Liver (tissue), 9 donors: Measurements from ENCODE around the gene CCNE1. TPM values are rescaled to one million over a fixed set of nuclear protein-coding genes. Genes with fewer than 3 reads are reported as not detected.
A peak's percentile ranks its signal among the peaks of the same experiment; 100 is the strongest.

ENCODE experiments used
- DNase-seq: peaks from one replicate; pipeline ENCODE4 v3.0.0-alpha.2; 2017; ENCODE audit warnings: low spot score
- H3K27ac ChIP-seq, 2 donors: one replicate each; pipeline ENCODE4 v1.7.0; 2013; ENCODE audit warnings: inconsistent platforms in 2 of 2, low read length in 2 of 2, control low read depth in 1 of 2, low read depth in 1 of 2, mild to moderate bottlenecking in 1 of 2
- H3K27me3 ChIP-seq, 4 donors: one replicate each; pipeline versions ENCODE4 v1.6.1 to v1.7.0; 2013; ENCODE audit warnings: low read length in 3 of 4, inconsistent platforms in 1 of 4, mild to moderate bottlenecking in 1 of 4, moderate library complexity in 1 of 4; ENCODE audit not compliant: control insufficient read depth in 4 of 4, insufficient read depth in 4 of 4
- H3K36me3 ChIP-seq, 4 donors: one replicate each; pipeline versions ENCODE4 v1.6.1 to v1.7.0; 2013; ENCODE audit warnings: low read length in 3 of 4, mild to moderate bottlenecking in 3 of 4, low read depth in 1 of 4, moderate library complexity in 1 of 4; ENCODE audit not compliant: control insufficient read depth in 4 of 4, insufficient read depth in 3 of 4
- H3K4me1 ChIP-seq, 4 donors: one replicate each; pipeline versions ENCODE4 v1.6.1 to v1.7.0; 2013; ENCODE audit warnings: low read length in 3 of 4, mild to moderate bottlenecking in 3 of 4, moderate library complexity in 1 of 4; ENCODE audit not compliant: control insufficient read depth in 4 of 4, insufficient read depth in 4 of 4
- H3K4me3 ChIP-seq, 3 donors: one replicate each; pipeline versions ENCODE4 v1.6.1 to v1.7.0; 2013; ENCODE audit warnings: low read length in 3 of 3, control low read depth in 1 of 3, low read depth in 1 of 3, mild to moderate bottlenecking in 1 of 3
- H3K9ac ChIP-seq, 2 donors: one replicate each; pipeline ENCODE4 v1.7.0; 2013; ENCODE audit warnings: low read length in 2 of 2, mild to moderate bottlenecking in 2 of 2, moderate library complexity in 2 of 2, control low read depth in 1 of 2, low read depth in 1 of 2
- H3K9me3 ChIP-seq, 4 donors: one replicate each; pipeline versions ENCODE4 v1.6.1 to v1.7.0; 2013; ENCODE audit warnings: low read length in 3 of 4; ENCODE audit not compliant: control insufficient read depth in 4 of 4
- EGR1 ChIP-seq, 2 donors: IDR thresholded peaks; 2 replicates each; pipeline ENCODE4 v1.6.1; 2016 to 2018; ENCODE audit warnings: antibody characterized with exemption in 2 of 2, low read depth in 2 of 2
- FOXA2 ChIP-seq: IDR thresholded peaks from 2 replicates; pipeline ENCODE4 v1.6.1; 2016; ENCODE audit warnings: antibody characterized with exemption
- GABPA ChIP-seq, 2 donors: IDR thresholded peaks in 1 of 2; conservative IDR thresholded peaks in 1 of 2; 2 replicates each; pipeline ENCODE4 v1.6.1; 2016; ENCODE audit warnings: antibody characterized with exemption in 2 of 2, mild to moderate bottlenecking in 1 of 2, moderate library complexity in 1 of 2
- HNF4A ChIP-seq, 2 donors: conservative IDR thresholded peaks; 2 replicates each; pipeline ENCODE4 v1.6.1; 2016; ENCODE audit warnings: antibody characterized with exemption in 2 of 2, mild to moderate bottlenecking in 2 of 2
- HNF4G ChIP-seq: IDR thresholded peaks from 2 replicates; pipeline ENCODE4 v1.6.1; 2016; ENCODE audit warnings: antibody characterized with exemption
- JUND ChIP-seq, 2 donors: IDR thresholded peaks; 2 replicates each; pipeline ENCODE4 v1.6.1; 2016; ENCODE audit warnings: antibody characterized with exemption in 2 of 2
- NR2F2 ChIP-seq: IDR thresholded peaks from 2 replicates; pipeline ENCODE4 v1.6.1; 2016; ENCODE audit warnings: antibody characterized with exemption
- RXRA ChIP-seq, 2 donors: IDR thresholded peaks; 2 replicates each; pipeline ENCODE4 v1.6.1; 2017 to 2018; ENCODE audit warnings: antibody characterized with exemption in 2 of 2, mild to moderate bottlenecking in 1 of 2
- SP1 ChIP-seq: IDR thresholded peaks from 2 replicates; pipeline ENCODE4 v1.6.1; 2018; ENCODE audit warnings: antibody characterized with exemption, mild to moderate bottlenecking
- TAF1 ChIP-seq: conservative IDR thresholded peaks from 2 replicates; pipeline ENCODE4 v1.6.1; 2016; ENCODE audit warnings: antibody characterized with exemption, mild to moderate bottlenecking
- YY1 ChIP-seq: IDR thresholded peaks from 2 replicates; pipeline ENCODE4 v1.6.1; 2016; ENCODE audit warnings: antibody characterized with exemption, mild to moderate bottlenecking
- WGBS: extraction: QIAGEN DNeasy Blood & Tissue Kit; methylation state at CpG from one replicate; pipeline ENCODE4 v1.1.7; 2013; 5-methylcytosine and 5-hydroxymethylcytosine counted together
- polyA plus RNA-seq, 2 donors: library from polyadenylated mRNA; stranded (reverse) in 1 of 2; unstranded in 1 of 2; fragments of 200-250 nt in 1 of 2; fragments of >200 nt in 1 of 2; fragmentation: Nextera tagmentation in 1 of 2; extraction: Ambion mirVana in 1 of 2; gene quantifications; one replicate each; pipeline versions ENCODE4 v1.2.1 to v1.2.3, GENCODE V29; 2013 to 2015
- total RNA-seq, 2 donors: library from RNA; depleted of rRNA; stranded (reverse); fragments of >200 nt; gene quantifications; one replicate each; pipeline ENCODE4 v1.2.3, GENCODE V29; 2014
- TF ChIP-seq, protein P1 (sequence below): IDR thresholded peaks from 2 replicates; pipeline ENCODE4 v1.6.1; 2016; ENCODE audit warnings: antibody characterized with exemption
- TF ChIP-seq, protein P2 (sequence below): IDR thresholded peaks from 2 replicates; pipeline ENCODE4 v1.6.1; 2016; ENCODE audit warnings: antibody characterized with exemption
- TF ChIP-seq, protein P3 (sequence below): fragments of 150-350 bp; IDR thresholded peaks from 2 replicates; pipeline ENCODE4 v1.5.1; 2017; ENCODE audit warnings: improper control_type of control experiment, low read depth, low read length; ENCODE audit not compliant: missing input control
- TF ChIP-seq, protein P4 (sequence below): IDR thresholded peaks from 2 replicates; pipeline ENCODE4 v1.6.1; 2016; ENCODE audit warnings: antibody characterized with exemption
- donor health status: healthy.
- donor health status: healthy.
- donor health status: healthy.
- donor health status: healthy.
- donor health status: healthy.

CCNE1 gene
- total and polyA plus RNA-seq, 4 donors = 0.32 to 19.5 (median 0.79) TPM

DNA sequence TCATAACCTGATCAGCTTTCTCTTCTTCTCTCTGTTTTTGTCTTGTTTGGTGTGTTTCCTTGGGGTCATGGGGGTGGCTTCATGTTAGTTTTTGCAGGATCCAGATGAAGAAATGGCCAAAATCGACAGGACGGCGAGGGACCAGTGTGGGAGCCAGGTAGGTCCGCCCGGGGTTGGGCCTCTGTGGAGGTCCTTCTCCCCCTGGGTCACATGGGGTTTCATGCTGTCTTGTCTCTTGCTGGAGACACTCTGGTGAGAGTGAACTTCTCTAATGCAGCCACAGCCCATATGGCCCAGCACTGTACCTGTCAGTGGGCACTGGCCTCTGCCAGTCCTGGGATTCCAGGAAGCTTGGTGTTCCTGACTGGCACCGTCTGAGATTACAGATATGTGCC, 1.1 kb downstream of the CCNE1 start:
- WGBS = 87% methylated on average over 6 of the region's 6 CpGs

DNA sequence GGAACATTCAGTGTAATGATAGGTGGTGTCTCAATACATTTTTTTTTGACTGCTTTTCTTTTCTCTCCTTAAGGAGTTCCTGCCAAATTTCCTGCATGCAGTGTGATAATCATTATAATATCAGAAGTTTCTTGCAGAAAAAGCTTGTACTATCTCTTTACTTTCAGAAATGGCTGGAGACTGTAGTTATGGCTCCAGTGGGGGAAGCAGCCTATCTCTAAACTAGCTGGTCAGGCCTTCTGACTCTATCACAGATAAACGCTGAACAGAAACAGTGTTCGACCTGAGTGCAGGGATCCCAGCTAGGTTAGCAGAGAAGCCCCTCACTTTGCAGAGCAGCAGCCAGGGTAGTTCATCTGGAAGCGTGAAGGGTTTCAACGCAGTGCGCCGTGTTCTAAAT, 1.9 kb downstream of the CCNE1 start:
- H3K27ac ChIP-seq = no peak overlapping the region
- TF ChIP-seq SP1 = no peak
- no peak for TF ChIP-seq JUND (IDR thresholded peaks at IDR 0.05)
- TF ChIP-seq, protein P1, sequence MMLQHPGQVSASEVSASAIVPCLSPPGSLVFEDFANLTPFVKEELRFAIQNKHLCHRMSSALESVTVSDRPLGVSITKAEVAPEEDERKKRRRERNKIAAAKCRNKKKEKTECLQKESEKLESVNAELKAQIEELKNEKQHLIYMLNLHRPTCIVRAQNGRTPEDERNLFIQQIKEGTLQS = no peak
- TF ChIP-seq HNF4G = no peak
- TF ChIP-seq EGR1 (IDR thresholded peaks at IDR 0.05; ENCODE audit: low read depth in 2 of 2) = no peak
- no peak for TF ChIP-seq YY1
- TF ChIP-seq FOXA2 = no peak
- TF ChIP-seq, protein P2, sequence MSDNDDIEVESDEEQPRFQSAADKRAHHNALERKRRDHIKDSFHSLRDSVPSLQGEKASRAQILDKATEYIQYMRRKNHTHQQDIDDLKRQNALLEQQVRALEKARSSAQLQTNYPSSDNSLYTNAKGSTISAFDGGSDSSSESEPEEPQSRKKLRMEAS = no peak
- H3K4me1 ChIP-seq = peaks cover 0 to 12% (median 4%) of the 10 kb centered on the region in 4 donors
- H3K36me3 ChIP-seq = no peaks in the 10 kb centered on the region
- no peak for DNase-seq
- no peaks in the 10 kb centered on the region for H3K9me3 ChIP-seq
- no peak overlapping the region for H3K4me3 ChIP-seq
- WGBS = 94% methylated on average over 6 of the region's 6 CpGs
- H3K9ac ChIP-seq = no peak overlapping the region
- no peaks in the 10 kb centered on the region for H3K27me3 ChIP-seq

More for the DNA sequence above, 1.1 kb downstream of the CCNE1 start:
- Histone ChIP-seq H3K36me3 (no peaks in the 10 kb centered on the region), H3K27me3 (no peaks in the 10 kb centered on the region), H3K27ac (no peak overlapping the region), H3K9ac (no peak overlapping the region), H3K4me3 (peak overlapping the region in 1 of 3 donors; percentile 84), H3K9me3 (no peaks in the 10 kb centered on the region), H3K4me1 (peaks cover 0 to 12% (median 4%) of the 10 kb centered on the region in 4 donors)
- DNase-seq = no peak
- TF ChIP-seq SP1 (no peak), FOXA2 (no peak), RXRA (IDR thresholded peaks at IDR 0.05) (no peak), HNF4A (conservative IDR thresholded peaks at IDR 0.05) (no peak), JUND (IDR thresholded peaks at IDR 0.05) (no peak), GABPA (IDR thresholded peaks at IDR 0.05 in 1 of 2, conservative IDR thresholded peaks at IDR 0.05 in 1 of 2) (no peak), HNF4G (no peak), EGR1 (IDR thresholded peaks at IDR 0.05; ENCODE audit: low read depth in 2 of 2) (no peak), YY1 (no peak), NR2F2 (no peak), TAF1 (no peak)
- TF ChIP-seq, protein P2 = no peak
- TF ChIP-seq, protein P3, sequence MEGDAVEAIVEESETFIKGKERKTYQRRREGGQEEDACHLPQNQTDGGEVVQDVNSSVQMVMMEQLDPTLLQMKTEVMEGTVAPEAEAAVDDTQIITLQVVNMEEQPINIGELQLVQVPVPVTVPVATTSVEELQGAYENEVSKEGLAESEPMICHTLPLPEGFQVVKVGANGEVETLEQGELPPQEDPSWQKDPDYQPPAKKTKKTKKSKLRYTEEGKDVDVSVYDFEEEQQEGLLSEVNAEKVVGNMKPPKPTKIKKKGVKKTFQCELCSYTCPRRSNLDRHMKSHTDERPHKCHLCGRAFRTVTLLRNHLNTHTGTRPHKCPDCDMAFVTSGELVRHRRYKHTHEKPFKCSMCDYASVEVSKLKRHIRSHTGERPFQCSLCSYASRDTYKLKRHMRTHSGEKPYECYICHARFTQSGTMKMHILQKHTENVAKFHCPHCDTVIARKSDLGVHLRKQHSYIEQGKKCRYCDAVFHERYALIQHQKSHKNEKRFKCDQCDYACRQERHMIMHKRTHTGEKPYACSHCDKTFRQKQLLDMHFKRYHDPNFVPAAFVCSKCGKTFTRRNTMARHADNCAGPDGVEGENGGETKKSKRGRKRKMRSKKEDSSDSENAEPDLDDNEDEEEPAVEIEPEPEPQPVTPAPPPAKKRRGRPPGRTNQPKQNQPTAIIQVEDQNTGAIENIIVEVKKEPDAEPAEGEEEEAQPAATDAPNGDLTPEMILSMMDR = no peak
- TF ChIP-seq, protein P1 = no peak
- TF ChIP-seq, protein P4, sequence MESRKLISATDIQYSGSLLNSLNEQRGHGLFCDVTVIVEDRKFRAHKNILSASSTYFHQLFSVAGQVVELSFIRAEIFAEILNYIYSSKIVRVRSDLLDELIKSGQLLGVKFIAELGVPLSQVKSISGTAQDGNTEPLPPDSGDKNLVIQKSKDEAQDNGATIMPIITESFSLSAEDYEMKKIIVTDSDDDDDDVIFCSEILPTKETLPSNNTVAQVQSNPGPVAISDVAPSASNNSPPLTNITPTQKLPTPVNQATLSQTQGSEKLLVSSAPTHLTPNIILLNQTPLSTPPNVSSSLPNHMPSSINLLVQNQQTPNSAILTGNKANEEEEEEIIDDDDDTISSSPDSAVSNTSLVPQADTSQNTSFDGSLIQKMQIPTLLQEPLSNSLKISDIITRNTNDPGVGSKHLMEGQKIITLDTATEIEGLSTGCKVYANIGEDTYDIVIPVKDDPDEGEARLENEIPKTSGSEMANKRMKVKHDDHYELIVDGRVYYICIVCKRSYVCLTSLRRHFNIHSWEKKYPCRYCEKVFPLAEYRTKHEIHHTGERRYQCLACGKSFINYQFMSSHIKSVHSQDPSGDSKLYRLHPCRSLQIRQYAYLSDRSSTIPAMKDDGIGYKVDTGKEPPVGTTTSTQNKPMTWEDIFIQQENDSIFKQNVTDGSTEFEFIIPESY = no peak
